ENCODE results near the gene MAP4K2. TPM values are rescaled to one million over a fixed set of nuclear protein-coding genes. Genes with fewer than 3 reads are reported as not detected.

The MAP4K2 gene
- total and polyA plus RNA-seq, 2 of the 8 experiments (the other 6 are each of a cell fraction or from before 2014, with no cell fraction given), result 20.1 to 20.7 TPM

- TF ChIP-seq MAX (IDR thresholded peaks at IDR 0.05), result no peak
- no peak for TF ChIP-seq SIX5 (IDR thresholded peaks at IDR 0.05; ENCODE audit: low read depth, low read length)
Measured at GRCh38 chr11:64833198-64833502, 30.1 kb upstream of the MAP4K2 start (continued).

Measured in H1 (cell line).